Activated naive CD4-positive, alpha-beta T cell treated with anti-CD3 and anti-CD28 coated beads, Interleukin-2, amount 50 U/mL, for 72 hours (primary cell): Measurements from ENCODE around the gene ZNF664. TPM values are rescaled to one million over a fixed set of nuclear protein-coding genes. Genes with fewer than 3 reads are reported as not detected.
A peak's percentile ranks its signal among the peaks of the same experiment; 100 is the strongest.

Experiments
- ATAC-seq, 2 donors: fragments of 150-1000 bp; cut with Tn5 transposase; 2 replicates each; pipeline ENCODE4 v1.10.0; 2021; ENCODE audit warnings: mild to moderate bottlenecking in 2 of 2, moderate library complexity in 2 of 2
- DNase-seq, 2 donors: peaks; one replicate each; pipeline ENCODE4 v3.0.0; 2021 to 2022; ENCODE audit warnings: low spot score in 2 of 2
- H3K27ac Mint-ChIP-seq, 2 donors: one replicate each; pipeline ENCODE4 v1.8.0; 2022; ENCODE audit warnings: mild to moderate bottlenecking in 2 of 2, mixed read lengths in 2 of 2
- H3K36me3 Mint-ChIP-seq, 2 donors: one replicate each; pipeline ENCODE4 v1.8.0; 2022; ENCODE audit warnings: mixed read lengths in 2 of 2
- H3K9me3 Mint-ChIP-seq, 2 donors: one replicate each; pipeline ENCODE4 v1.8.0; 2022; ENCODE audit warnings: mixed read lengths in 2 of 2
- total RNA-seq, 2 donors: library from RNA; stranded (reverse); gene quantifications; one replicate each; pipeline ENCODE4 v1.2.3, GENCODE V29; 2022

The ZNF664 gene
- total RNA-seq, 2 donors from 2014 or later: 30.5 to 51.1 TPM

DNA sequence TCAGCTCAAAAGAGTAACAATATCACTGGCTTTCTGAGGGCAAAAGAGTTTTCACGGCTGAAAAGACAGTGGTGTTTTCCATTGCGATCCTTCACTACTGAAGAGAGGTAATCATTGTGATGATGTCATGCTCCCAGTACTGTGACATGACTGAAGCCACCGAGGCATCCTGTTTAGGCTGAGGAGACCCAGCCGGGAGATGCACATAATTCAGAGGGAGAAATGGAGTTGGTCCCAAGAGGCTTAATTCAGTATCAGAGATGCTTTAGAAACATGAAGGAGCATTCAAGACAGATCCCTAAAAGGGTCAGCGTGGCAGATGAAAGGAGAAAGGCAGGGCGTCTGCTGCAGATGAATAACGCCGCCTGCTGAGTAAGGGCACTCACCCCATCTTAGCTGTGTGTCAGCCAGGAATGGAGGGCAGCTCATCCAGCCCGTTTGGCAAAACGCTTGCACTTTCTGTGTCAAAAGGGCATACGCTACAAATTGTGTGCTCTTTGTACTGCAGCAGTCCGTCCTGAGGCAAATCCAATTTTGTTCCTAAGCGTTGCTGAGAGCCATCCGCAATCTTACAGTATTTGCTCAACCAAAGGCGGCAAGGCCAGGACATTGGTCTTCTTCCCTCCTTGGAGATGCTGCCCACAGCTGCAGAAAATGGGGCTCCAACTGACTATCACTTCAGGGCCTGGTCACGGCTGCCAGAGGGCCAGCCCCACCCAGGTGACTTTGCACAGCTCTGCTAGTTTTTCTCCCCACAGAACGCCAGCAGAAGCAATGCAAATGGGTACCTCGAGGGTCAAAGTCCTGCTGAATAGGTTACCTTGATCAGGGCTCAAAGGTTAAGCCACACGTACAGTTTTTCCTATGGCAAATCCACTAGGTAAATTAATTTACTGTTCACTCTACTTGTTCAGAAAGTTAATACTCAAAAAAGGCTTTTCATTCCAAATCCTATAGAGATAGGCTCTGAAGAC, 23.9 kb upstream of the ZNF664 start:
- H3K27ac Mint-ChIP-seq: no peak overlapping the region
- H3K36me3 Mint-ChIP-seq: no peaks in the 10 kb centered on the region
- ATAC-seq: no peak

GRCh38 chr12:123949770-123950165, 23.2 kb upstream of the ZNF664 start:
- no peak for ATAC-seq
- Mint-ChIP-seq H3K36me3 (no peaks in the 10 kb centered on the region), H3K9me3 (no peaks in the 10 kb centered on the region), H3K27ac (no peak overlapping the region)
- DNase-seq: no peak

More for the DNA sequence above, 23.9 kb upstream of the ZNF664 start:
- H3K9me3 Mint-ChIP-seq: no peaks in the 10 kb centered on the region
- no peak for DNase-seq

GRCh38 chr12:123950476-123951349, 22.3 kb upstream of the ZNF664 start:
- Mint-ChIP-seq H3K36me3 (no peaks in the 10 kb centered on the region), H3K27ac (no peak overlapping the region), H3K9me3 (no peaks in the 10 kb centered on the region)
- DNase-seq (no peak), ATAC-seq (no peak)

- Mint-ChIP-seq H3K9me3 (no peaks in the 10 kb centered on the region), H3K27ac (no peak overlapping the region), H3K36me3 (no peaks in the 10 kb centered on the region)
- DNase-seq (no peak), ATAC-seq (no peak)
Measured at GRCh38 chr12:123951467-123951866, 21.5 kb upstream of the ZNF664 start.

GRCh38 chr12:123952037-123952436, 21.0 kb upstream of the ZNF664 start:
- DNase-seq (no peak), ATAC-seq (no peak)
- Mint-ChIP-seq H3K9me3 (no peaks in the 10 kb centered on the region), H3K27ac (no peak overlapping the region), H3K36me3 (no peaks in the 10 kb centered on the region)

GRCh38 chr12:123954647-123955350, 18.2 kb upstream of the ZNF664 start:
- DNase-seq: no peak
- H3K36me3 Mint-ChIP-seq: no peaks in the 10 kb centered on the region
- no peak for ATAC-seq
- no peaks in the 10 kb centered on the region for H3K9me3 Mint-ChIP-seq
- no peak overlapping the region for H3K27ac Mint-ChIP-seq

DNA sequence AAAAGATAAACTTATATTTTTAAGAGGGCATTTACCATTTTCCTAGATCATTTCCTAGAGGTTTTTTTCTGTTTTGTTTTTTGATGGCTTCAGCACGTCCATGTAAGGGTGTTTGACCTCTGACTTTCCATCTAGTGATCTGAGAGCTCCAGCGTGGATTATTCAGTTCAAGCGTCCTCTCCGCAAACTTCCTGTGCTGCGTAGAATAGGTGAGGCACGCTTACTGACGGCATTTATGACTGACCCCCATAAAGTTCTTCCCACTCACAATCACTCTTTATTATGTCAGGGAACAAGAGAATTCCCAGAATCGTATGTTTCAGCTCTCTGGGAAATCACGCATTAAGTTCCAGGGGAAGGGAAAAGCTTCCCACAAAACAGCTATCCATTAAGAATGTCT, 16.8 kb upstream of the ZNF664 start:
- no peak for ATAC-seq

DNA sequence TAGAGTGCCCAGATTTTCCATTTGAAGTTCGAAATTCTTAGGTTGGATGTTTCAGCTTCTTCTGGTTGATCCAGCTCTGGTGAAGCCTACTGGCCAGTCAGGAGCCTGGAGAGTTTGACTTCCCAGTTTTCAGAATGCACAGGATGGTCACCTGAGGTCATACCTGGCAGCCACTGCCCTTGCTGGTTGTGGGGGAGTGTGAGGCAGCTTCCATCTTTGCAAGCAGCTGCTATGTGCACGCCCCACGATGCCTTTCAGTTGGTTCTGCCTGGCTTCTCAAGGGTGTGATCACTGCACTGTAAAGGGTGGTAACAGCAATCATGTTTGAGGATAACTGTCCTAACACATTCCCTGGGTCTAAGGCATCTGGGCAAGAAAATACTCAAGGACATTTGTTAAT, 15.8 kb upstream of the ZNF664 start:
- no peak overlapping the region for H3K27ac Mint-ChIP-seq
- H3K9me3 Mint-ChIP-seq: no peaks in the 10 kb centered on the region
- ATAC-seq (no peak), DNase-seq (no peak)
- no peaks in the 10 kb centered on the region for H3K36me3 Mint-ChIP-seq

More for the DNA sequence above, 16.8 kb upstream of the ZNF664 start:
- Mint-ChIP-seq H3K27ac (no peak overlapping the region), H3K9me3 (no peaks in the 10 kb centered on the region), H3K36me3 (no peaks in the 10 kb centered on the region)
- no peak for DNase-seq

DNA sequence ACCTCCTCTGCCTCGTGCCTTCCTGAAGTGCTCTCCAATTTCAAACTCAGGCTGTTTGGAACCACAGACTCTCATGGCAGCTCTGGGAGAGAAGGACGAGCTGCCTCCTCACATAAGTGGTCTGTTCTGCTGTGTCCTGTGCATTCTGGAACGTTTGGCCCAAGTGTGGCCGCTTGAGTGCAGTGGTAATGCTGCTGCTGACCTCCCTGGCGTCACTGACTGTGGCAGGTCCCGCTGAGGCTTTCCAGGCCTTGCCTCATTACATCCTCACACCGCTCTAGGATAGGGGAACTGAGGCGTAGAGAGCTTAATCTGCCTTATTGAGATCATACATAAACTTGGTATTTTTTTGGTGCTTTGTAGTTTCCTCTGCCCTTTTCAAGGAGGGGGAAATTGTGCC, 14.6 kb upstream of the ZNF664 start:
- H3K27ac Mint-ChIP-seq: no peak overlapping the region
- H3K36me3 Mint-ChIP-seq: no peaks in the 10 kb centered on the region
- ATAC-seq: no peak
- H3K9me3 Mint-ChIP-seq: no peaks in the 10 kb centered on the region
- no peak for DNase-seq

DNA sequence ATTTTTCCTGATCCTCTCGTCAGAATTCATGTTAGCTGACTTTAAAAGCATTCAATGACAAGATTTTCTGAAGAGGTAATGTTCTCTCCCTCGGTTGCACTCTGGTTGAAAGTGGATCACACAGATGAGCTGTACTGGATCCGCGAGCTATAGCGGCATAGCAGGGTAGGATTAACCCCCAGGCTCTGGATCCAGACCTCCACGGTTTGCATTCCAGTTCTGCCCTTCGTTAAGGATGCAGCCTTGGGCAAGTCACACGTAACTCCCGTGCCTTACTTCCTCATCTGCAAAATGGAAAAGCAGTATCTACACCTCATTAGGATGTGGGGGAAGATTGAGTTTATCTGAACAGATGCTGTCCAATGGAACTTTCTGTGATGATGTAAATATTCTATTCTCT, 14.1 kb upstream of the ZNF664 start:
- no peaks in the 10 kb centered on the region for H3K36me3 Mint-ChIP-seq
- H3K9me3 Mint-ChIP-seq: no peaks in the 10 kb centered on the region
- DNase-seq: no peak
- H3K27ac Mint-ChIP-seq: no peak overlapping the region
- no peak for ATAC-seq

DNA sequence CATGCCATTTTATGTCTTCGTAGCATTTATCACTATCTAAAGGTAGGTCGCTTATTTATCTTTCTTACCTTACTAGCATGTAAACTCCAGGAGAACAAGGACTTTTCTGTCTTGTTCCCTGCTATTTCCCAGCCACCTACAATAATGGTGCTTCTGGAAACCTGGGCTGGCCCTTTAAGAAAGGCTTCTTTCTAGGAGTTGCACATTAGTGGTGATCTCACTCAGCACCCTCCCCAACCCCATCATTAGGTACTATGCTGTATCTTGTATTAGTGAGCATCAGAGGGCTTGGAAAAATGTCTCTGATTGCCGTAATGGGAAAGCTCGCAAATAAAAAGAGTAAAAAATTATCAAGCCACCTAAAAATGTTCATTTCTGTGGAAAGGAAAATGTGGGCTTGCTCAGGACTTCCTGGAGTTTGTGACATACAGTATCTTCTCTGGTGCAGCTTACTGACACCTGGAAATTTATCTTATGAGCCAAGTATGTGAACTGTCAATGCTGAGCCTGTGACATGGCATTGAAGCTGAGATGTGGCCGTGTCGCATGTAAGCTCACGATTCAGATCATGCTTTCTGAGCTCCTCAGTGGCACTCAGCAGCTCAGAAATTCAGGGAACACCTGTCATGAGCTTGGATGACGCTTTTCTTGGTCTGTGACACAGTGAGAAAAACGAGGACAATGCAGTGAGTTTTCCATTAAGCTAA, 12.8 kb upstream of the ZNF664 start:
- Mint-ChIP-seq H3K36me3 (no peaks in the 10 kb centered on the region), H3K27ac (no peak overlapping the region), H3K9me3 (no peaks in the 10 kb centered on the region)
- DNase-seq (no peak), ATAC-seq (no peak)

GRCh38 chr12:123960856-123961255, 12.2 kb upstream of the ZNF664 start:
- no peaks in the 10 kb centered on the region for H3K9me3 Mint-ChIP-seq
- no peak for ATAC-seq
- no peaks in the 10 kb centered on the region for H3K36me3 Mint-ChIP-seq

DNA sequence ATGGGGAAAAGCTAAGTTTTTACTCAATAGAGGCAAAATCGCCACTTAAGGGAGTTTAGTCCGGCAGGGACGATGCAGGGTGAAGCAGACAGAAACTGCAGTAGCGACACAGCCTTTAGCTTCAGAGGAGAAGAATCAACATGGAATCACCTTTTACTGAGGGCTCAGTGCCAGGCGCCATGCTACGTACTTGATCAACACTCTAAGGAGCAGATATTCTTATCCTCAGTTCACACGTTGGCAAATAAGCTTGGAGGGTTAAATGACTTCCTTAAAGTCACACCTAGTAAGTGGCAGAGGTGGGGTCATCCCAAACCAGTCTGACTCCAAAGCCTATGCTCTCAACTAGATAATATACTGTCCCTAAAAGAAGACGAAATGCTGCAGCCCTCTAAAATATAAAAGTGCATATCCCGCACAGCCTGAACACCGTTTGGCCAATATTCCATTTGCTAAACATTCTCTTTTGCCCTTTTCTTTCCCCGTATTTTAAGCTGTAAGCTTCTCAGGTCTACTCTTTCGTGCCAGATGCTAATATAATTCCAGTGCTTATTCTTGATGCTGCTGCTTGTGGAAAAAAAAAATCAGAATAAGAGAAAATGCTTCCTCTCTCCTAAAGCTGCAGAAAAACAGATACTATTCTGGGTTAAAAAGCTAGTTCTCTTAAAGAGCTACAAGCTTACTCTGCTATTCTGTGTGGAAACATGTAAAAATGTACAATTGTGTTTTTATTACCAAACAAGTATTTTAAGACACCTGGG, 11.2 kb upstream of the ZNF664 start:
- ATAC-seq (no peak), DNase-seq (no peak)
- Mint-ChIP-seq H3K27ac (no peak overlapping the region), H3K9me3 (no peaks in the 10 kb centered on the region), H3K36me3 (no peaks in the 10 kb centered on the region)

More at GRCh38 chr12:123960856-123961255, 12.2 kb upstream of the ZNF664 start:
- H3K27ac Mint-ChIP-seq: no peak overlapping the region
- DNase-seq: no peak

DNA sequence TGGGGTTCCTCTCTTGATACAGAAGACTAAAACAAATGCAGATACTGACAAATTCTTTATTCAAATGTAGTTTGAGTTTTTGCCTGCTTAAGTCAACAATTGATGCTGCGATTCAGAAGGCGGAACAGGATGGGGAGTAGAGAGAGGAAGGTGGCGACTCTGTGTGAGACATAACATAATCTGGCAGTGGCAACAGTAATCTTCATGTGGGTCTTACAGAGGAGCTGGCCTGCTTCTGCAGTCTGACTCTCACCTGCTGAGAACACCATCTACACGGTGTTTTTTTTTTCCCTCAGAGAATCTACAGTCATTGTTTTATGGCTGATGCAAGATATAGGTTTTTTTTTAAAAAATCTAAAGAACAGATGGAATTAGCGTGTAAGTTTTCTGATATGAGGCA, 10.5 kb upstream of the ZNF664 start:
- no peaks in the 10 kb centered on the region for H3K36me3 Mint-ChIP-seq
- peak overlapping the region in 1 of 2 donors; percentile 13 for H3K27ac Mint-ChIP-seq
- no peak for ATAC-seq
- H3K9me3 Mint-ChIP-seq: no peaks in the 10 kb centered on the region
- DNase-seq: no peak

GRCh38 chr12:123963821-123964220, 9.2 kb upstream of the ZNF664 start:
- no peak overlapping the region for H3K27ac Mint-ChIP-seq
- H3K9me3 Mint-ChIP-seq: no peaks in the 10 kb centered on the region
- H3K36me3 Mint-ChIP-seq: no peaks in the 10 kb centered on the region
- no peak for DNase-seq
- ATAC-seq: no peak

GRCh38 chr12:123965382-123965781, 7.6 kb upstream of the ZNF664 start:
- Mint-ChIP-seq H3K9me3 (no peaks in the 10 kb centered on the region), H3K27ac (no peak overlapping the region), H3K36me3 (no peaks in the 10 kb centered on the region)
- ATAC-seq: no peak
- no peak for DNase-seq
